ENCODE measurements around the gene KRTAP29-1.

The KRTAP29-1 gene

GRCh38 chr17:41327411-41328120 lies 24.9 kb upstream of the KRTAP29-1 start:
- DNase-seq (ENCODE audit: low spot score): no peak

- no peak for DNase-seq (ENCODE audit: low spot score)
These were observed 23.8 kb upstream of the KRTAP29-1 start for GRCh38 chr17:41326173-41327145.

GRCh38 chr17:41325611-41326010 lies 23.0 kb upstream of the KRTAP29-1 start:
- DNase-seq (ENCODE audit: low spot score): no peak

- DNase-seq (ENCODE audit: low spot score): no peak
These were observed 22.5 kb upstream of the KRTAP29-1 start for GRCh38 chr17:41325126-41325525.

GRCh38 chr17:41324180-41325075 lies 21.8 kb upstream of the KRTAP29-1 start:
- DNase-seq (ENCODE audit: low spot score): no peak

GRCh38 chr17:41322903-41323895 lies 20.5 kb upstream of the KRTAP29-1 start:
- no peak for DNase-seq (ENCODE audit: low spot score)

- DNase-seq (ENCODE audit: low spot score): no peak
These were observed 19.6 kb upstream of the KRTAP29-1 start for GRCh38 chr17:41322094-41322902.

- no peak for DNase-seq (ENCODE audit: low spot score)
These were observed 15.6 kb upstream of the KRTAP29-1 start for GRCh38 chr17:41318231-41318630.

GRCh38 chr17:41315814-41316445 lies 13.3 kb upstream of the KRTAP29-1 start:
- no peak for DNase-seq (ENCODE audit: low spot score)

GRCh38 chr17:41315204-41315794 lies 12.6 kb upstream of the KRTAP29-1 start, which contains the start of gene KRTAP17-1:
Gene KRTAP17-1, minus strand, starts transcription at chr17:41315710. Its CDS starts 60 bp downstream, at chr17:41315650.
- no peak for DNase-seq (ENCODE audit: low spot score)

- DNase-seq (ENCODE audit: low spot score): no peak
These were observed 8.5 kb upstream of the KRTAP29-1 start for GRCh38 chr17:41311111-41311510.

GRCh38 chr17:41308918-41309359 lies 6.3 kb upstream of the KRTAP29-1 start, which contains the start of gene KRTAP16-1:
Gene KRTAP16-1, minus strand, starts transcription at chr17:41309309. Its CDS starts 56 bp downstream, at chr17:41309253.
- DNase-seq (ENCODE audit: low spot score): no peak

GRCh38 chr17:41308251-41308917 lies 5.7 kb upstream of the KRTAP29-1 start:
- DNase-seq (ENCODE audit: low spot score): no peak

GRCh38 chr17:41307647-41308046 lies 5.0 kb upstream of the KRTAP29-1 start:
- no peak for DNase-seq (ENCODE audit: low spot score)

- DNase-seq (ENCODE audit: low spot score): no peak
These were observed 1.4 kb upstream of the KRTAP29-1 start for GRCh38 chr17:41304091-41304490.

GRCh38 chr17:41302981-41303380 lies 330 bp upstream of the KRTAP29-1 start:
- no peak for DNase-seq (ENCODE audit: low spot score)

GRCh38 chr17:41301204-41301790 lies 1.4 kb downstream of the KRTAP29-1 start:
- no peak for DNase-seq (ENCODE audit: low spot score)
